ENCODE data around the gene ADIG.

Gene ADIG

DNA sequence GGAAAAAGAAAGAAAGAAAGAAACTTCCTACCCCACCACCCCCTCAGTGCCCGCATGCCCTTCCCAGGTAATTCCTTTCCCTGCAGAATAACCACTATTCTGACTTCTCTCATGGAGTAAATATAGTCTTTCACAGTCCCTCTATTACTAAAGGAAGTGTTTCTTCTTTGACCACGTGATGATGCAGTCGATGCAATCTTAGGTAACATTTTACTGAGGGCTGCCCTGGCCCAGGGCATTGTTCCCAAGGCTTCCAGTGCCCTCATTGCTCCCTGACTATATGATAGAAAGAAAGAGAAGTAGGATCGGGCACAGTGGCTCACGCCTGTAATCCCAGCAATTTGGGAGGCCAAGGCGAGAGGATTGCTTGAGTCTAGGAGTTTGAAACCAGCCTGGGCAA is 49.7 kb downstream of the ADIG start:
- DNase-seq (ENCODE audit: low read depth in 1 of 2, low spot score in 1 of 2), result no peak

DNA sequence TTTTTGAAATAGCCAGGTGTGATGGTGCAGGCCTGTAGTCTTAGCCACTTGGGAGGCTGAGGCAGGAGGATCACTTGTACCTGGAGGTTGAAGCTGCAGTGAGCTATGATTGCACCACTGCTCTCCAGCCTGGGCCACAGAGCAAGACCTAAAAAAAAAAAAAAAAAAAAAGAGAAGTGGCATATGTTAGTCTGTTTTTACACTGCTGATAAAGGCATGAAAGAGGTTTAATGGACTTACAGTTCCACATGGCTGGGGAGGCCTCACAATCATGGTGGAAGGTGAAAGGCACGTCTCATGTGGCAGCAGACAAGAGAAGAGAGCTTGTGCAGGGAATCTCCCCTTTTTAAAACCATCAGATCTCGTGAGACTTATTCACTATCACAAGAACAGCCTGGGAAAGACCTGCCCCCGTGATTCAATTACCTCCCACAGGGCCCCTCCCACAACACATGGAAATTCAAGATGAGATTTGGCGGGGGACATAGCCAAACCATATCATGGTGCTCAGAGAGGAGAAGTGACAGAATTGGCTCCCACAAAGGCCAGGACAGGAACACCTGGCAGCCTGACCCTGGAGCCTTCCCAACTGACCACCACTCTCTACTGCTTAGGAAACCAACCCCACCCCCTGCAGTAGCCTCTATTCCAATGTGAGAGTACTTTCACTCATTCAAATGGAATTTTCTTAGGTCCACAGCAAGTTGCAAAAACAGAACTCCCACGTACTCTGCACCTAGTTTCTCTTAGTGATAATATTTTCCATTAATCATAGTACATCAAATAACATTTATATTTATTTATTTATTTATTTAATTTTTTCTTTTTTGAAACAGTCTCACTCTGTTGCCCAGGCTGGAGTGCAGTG is 50.4 kb downstream of the ADIG start:
- no peak for DNase-seq (ENCODE audit: low read depth in 1 of 2, low spot score in 1 of 2)

DNA sequence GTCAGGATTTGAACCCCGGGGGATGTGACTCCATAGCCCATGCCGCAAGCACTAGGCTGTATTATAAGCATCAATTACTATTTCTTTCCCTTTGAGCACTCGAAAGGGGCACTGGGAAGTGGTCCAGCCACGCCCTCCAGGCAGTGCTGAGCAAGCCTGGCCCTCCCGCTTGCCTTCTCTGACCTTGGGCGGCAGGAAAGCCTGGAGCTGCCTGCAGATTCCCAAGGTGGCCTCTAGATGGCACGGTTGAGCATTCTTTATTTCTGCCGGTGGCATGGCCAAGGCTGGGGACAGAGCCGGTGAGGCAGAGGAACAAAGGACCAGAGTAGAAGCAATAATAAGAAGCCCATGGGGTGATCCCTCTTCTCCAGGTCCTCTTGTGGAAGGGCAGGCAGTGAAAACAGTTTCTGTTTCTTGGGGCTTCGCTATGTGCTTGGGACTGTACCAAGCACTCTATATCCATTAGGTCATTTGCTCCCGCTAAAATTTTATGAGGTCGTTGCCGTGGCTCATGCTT is 52.6 kb downstream of the ADIG start:
- peak; percentile 37 to 61 for DNase-seq (ENCODE audit: low read depth in 1 of 2, low spot score in 1 of 2)

DNA sequence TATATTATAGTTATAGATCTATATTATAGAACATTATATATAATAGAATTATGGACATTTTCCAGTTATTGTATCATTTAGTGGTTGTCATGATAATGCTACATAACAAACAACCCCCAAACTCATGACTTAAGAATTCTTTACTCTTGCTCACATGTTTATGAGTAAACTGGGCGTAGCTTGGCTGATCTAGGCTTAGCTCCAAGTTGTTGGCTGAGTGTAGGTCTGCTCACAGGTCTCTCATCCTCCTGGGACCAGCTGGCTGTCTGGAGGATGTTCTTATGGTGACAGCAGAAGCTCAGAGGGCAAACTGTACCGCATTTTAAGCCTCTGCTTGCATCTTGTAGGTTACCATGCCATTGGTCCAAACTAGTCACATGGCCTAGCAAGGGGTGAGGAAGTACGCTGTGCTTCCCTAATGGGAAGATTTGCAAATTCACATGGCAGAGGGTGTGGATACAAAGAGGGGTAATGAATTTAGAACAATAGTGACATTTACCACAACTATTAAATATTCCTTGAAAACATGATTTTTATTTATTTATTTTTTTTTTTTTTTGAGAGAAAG is 54.8 kb downstream of the ADIG start:
- no peak for DNase-seq (ENCODE audit: low read depth in 1 of 2, low spot score in 1 of 2)

All from activated CD4-positive, alpha-beta T cell treated with anti-CD3 and anti-CD28 coated beads, Interleukin-2, amount 50 U/mL, for 24 hours (primary cell).